ENCODE measurements around the gene ACOX2.

- TF ChIP-seq CTCF (conservative IDR thresholded peaks at IDR 0.05) (no peak), EZH2 (IDR thresholded peaks at IDR 0.05; ENCODE audit: low read depth) (no peak)
Measured at GRCh38 chr3:58564054-58564453, 27.1 kb upstream of the ACOX2 start.
